KMS-11 (cell line): ENCODE results near the gene MSANTD3.

Experiments used
- H2AFZ ChIP-seq: fragments of 200-600 bp; sonication (generic); 2 replicates; pipeline ENCODE4 v1.6.1; 2016; ENCODE audit warnings: antibody characterized with exemption, mixed run types, low read depth
- H3K27ac ChIP-seq: fragments of 200-600 bp; sonication (generic); 2 replicates; pipeline ENCODE4 v1.6.1; 2016; ENCODE audit warnings: mild to moderate bottlenecking, mixed run types
- H3K27me3 ChIP-seq: fragments of 200-600 bp; sonication (generic); 2 replicates; pipeline ENCODE4 v1.6.1; 2017; ENCODE audit warnings: mild to moderate bottlenecking, low read depth, mixed run types, moderate library complexity; ENCODE audit not compliant: insufficient read depth
- H3K36me3 ChIP-seq: fragments of 200-600 bp; sonication (generic); 2 replicates; pipeline ENCODE4 v1.6.1; 2017; ENCODE audit warnings: mild to moderate bottlenecking, mixed run types; ENCODE audit not compliant: insufficient read depth
- H3K4me1 ChIP-seq: fragments of 200-600 bp; sonication (generic); 2 replicates; pipeline ENCODE4 v1.6.1; 2016; ENCODE audit warnings: mild to moderate bottlenecking, low read depth, mixed run types; ENCODE audit not compliant: poor library complexity, severe bottlenecking
- H3K4me2 ChIP-seq: fragments of 200-600 bp; sonication (generic); 2 replicates; pipeline ENCODE4 v1.7.0; 2016; ENCODE audit warnings: mild to moderate bottlenecking, mixed run types
- H3K4me3 ChIP-seq: fragments of 200-600 bp; sonication (generic); IDR thresholded peaks from 2 replicates; pipeline ENCODE4 v1.6.1; 2017; ENCODE audit warnings: low read depth, low read length, mixed read lengths; ENCODE audit not compliant: insufficient read depth
- H3K79me2 ChIP-seq: fragments of 200-600 bp; sonication (generic); 2 replicates; pipeline ENCODE4 v1.6.1; 2016; ENCODE audit warnings: low read depth, mixed run types; ENCODE audit not compliant: insufficient read depth
- H3K9ac ChIP-seq: fragments of 200-600 bp; sonication (generic); 2 replicates; pipeline ENCODE4 v1.6.1; 2016; ENCODE audit warnings: mild to moderate bottlenecking, mixed run types
- H4K20me1 ChIP-seq: fragments of 200-600 bp; sonication (generic); 2 replicates; pipeline ENCODE4 v1.6.1; 2016; ENCODE audit warnings: mild to moderate bottlenecking, mixed run types; ENCODE audit not compliant: insufficient read depth
- CTCF ChIP-seq: fragments of 200-600 bp; sonication (generic); conservative IDR thresholded peaks from 2 replicates; pipeline ENCODE4 v1.6.1; 2017; ENCODE audit warnings: low read depth, mild to moderate bottlenecking, antibody characterized with exemption, low read length, moderate library complexity, mixed read lengths

The MSANTD3 gene

GRCh38 chr9:100499460-100499859 is 72.5 kb downstream of the MSANTD3 start:
- H3K4me1 ChIP-seq, result no peaks in the 10 kb centered on the region
- H3K27ac ChIP-seq, result no peak overlapping the region
- H3K36me3 ChIP-seq, result no peaks in the 10 kb centered on the region
- no peak for TF ChIP-seq CTCF
- H3K79me2 ChIP-seq, result no peaks in the 10 kb centered on the region
- no peak overlapping the region for H2AFZ ChIP-seq
- no peak overlapping the region for H3K4me2 ChIP-seq
- no peaks in the 10 kb centered on the region for H4K20me1 ChIP-seq
- H3K27me3 ChIP-seq, result no peaks in the 10 kb centered on the region
- no peak overlapping the region for H3K9ac ChIP-seq
- no peak overlapping the region for H3K4me3 ChIP-seq

- no peak for TF ChIP-seq CTCF
- no peak overlapping the region for H3K27ac ChIP-seq
- H3K36me3 ChIP-seq, result no peaks in the 10 kb centered on the region
- no peak overlapping the region for H3K9ac ChIP-seq
- H3K4me1 ChIP-seq, result no peaks in the 10 kb centered on the region
- H4K20me1 ChIP-seq, result no peaks in the 10 kb centered on the region
- no peak overlapping the region for H3K4me2 ChIP-seq
- no peak overlapping the region for H2AFZ ChIP-seq
- no peak overlapping the region for H3K4me3 ChIP-seq
- H3K27me3 ChIP-seq, result no peaks in the 10 kb centered on the region
- no peaks in the 10 kb centered on the region for H3K79me2 ChIP-seq
Measured at GRCh38 chr9:100499866-100500265, 72.9 kb downstream of the MSANTD3 start.
